HG02852 (cell line): ENCODE measurements around the gene MPIG6B.

ENCODE experiments used
- ATAC-seq: cut with Tn5 transposase; IDR thresholded peaks from one replicate; pipeline ENCODE4 v1.9.1; 2021; ENCODE audit warnings: mild to moderate bottlenecking, moderate library complexity; ENCODE audit not compliant: unreplicated experiment

Gene MPIG6B

DNA sequence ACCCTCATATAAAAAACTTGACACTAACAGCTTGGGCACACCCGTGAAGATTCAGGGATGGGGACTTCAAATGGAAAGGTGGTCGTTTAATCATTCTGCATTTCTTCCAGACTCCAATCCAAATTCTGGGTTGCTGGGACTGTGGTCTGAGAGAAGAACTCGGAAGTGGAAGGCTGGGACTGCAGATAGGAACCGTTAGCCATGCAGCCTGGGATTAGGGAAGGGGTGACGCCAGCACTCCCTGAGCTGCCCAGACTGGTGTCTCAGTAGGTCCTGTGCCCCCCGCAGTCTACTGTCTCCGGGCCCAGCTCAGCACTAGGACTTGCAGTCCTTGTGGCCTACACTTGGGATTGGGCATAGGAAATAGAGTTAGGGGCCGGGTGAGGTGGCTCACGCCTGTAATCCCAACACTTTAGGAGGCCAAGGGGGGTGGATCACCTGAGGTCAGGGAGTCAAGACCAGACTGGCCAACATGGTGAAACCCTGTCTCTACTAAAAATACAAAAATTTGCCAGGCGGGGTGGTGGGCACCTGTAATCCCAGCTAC, 13.7 kb downstream of the MPIG6B start:
- ATAC-seq, result no peak

DNA sequence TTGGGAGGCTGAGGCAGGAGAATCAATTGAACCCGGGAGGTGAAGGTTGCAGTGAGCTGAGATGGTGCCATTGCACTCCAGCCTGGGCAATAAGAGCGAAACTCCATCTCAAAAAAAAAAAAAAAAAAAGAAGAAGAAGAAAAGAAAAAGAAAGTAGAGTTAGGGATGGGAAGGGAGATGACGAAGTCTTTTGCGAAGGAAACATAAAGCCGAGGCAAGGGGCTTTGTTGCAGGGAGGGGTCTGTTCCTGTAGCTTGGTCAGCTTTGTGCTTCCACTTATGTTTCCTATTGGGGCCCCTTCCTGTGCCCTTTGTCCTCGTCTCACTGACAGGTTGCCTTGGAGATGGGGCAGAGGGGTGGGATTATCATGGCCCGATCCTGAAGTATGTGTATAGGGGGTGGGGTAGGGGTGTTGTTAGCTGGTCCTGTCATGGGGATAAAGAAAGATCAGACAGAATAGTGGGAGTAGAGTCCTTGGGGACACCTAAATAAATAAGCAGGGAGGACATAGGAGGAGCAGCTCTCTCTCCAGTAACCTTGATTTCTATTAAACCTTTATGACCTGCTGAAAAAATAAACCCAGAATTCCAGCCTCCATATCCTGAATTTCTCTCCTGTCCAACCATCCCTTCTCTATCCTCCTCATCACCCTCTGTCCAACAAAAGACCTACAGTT, 14.3 kb downstream of the MPIG6B start:
- ATAC-seq, result no peak

- ATAC-seq, result no peak
Observed at GRCh38 chr6:31737991-31738979, 15.1 kb downstream of the MPIG6B start.

- peak; percentile 72 for ATAC-seq
Observed at GRCh38 chr6:31739639-31740396, 16.6 kb downstream of the MPIG6B start, which contains the start of gene MSH5. Gene MSH5 (plus strand): TSS chr6:31740005. CDS start chr6:31740467, 462 bp downstream.

- peak; percentile 1 for ATAC-seq
Observed at GRCh38 chr6:31740397-31741223, 17.4 kb downstream of the MPIG6B start.

- no peak for ATAC-seq
Observed at GRCh38 chr6:31741815-31742214, 18.6 kb downstream of the MPIG6B start.

DNA sequence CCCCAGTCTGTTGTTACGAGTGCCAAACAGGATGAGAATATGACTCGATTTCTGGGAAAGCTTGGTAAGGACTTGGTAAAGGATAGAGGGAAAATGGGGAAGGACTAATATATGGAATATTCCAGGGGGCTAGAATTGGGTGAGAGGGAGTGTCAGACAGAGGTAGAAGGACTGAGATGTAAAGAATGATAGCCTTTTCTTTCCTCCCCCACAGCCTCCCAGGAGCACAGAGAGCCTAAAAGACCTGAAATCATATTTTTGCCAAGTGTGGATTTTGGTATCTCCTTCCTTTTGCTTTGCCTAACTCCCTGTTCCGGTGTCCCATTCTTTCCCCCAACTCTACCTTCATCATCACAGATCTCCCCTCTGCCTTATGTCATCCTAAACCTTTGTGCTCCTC, 19.7 kb downstream of the MPIG6B start:
- ATAC-seq, result no peak

GRCh38 chr6:31744422-31744821, 21.2 kb downstream of the MPIG6B start:
- ATAC-seq, result no peak

- no peak for ATAC-seq
Observed at GRCh38 chr6:31749301-31750036, 26.3 kb downstream of the MPIG6B start.

GRCh38 chr6:31750411-31751022, 27.3 kb downstream of the MPIG6B start:
- ATAC-seq, result no peak

DNA sequence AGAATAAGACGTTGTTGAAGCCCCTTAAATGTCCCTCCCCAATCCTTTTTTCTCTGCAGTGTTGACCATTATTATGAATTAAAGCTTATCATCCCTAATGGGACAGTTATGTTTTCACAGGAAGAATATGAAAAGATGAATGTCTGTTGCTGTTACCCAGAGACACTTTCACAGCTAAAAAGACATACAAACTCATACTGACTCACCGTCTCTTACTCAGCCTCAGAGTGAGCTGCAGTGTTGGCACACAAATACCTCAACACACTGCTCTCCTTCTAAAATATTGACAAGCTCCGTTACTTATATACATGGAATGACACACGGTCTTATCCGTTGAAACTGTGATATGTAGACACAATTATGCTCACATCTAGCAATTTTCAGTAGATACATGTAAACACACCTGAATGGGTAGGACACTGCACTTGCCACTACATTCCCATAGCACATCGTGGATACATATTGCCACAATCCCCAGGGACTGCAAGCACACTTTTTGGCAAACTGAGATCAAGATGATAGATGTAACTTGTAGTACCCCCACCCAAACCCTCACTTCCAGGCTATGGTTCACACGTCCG, 29.7 kb downstream of the MPIG6B start:
- no peak for ATAC-seq

- ATAC-seq, result no peak
Observed at GRCh38 chr6:31758281-31758680, 35.1 kb downstream of the MPIG6B start.

- no peak for ATAC-seq
Observed at GRCh38 chr6:31760790-31761189, 37.6 kb downstream of the MPIG6B start.

DNA sequence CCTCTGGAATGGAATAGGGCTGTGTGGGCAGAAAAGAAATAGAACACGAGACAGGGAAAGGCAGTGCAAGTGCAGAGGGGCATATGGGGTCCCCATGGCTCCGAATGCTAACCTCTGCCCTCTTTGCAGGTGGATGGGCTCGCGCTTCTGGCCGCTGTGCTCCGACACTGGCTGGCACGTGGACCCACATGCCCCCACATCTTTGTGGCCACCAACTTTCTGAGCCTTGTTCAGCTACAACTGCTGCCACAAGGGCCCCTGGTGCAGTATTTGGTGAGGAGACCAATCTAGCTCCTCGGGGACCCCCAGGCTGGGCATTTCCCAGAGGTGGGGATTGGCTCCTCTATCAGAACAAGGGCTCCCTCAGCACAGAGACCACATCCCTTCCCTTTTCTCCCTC, 38.2 kb downstream of the MPIG6B start:
- ATAC-seq, result no peak

- no peak for ATAC-seq
Observed at GRCh38 chr6:31762356-31762755, 39.2 kb downstream of the MPIG6B start, which contains the start of gene SAPCD1. Gene SAPCD1 (plus strand): TSS chr6:31762656. CDS start chr6:31763055, 399 bp downstream.

GRCh38 chr6:31762878-31763618, 39.9 kb downstream of the MPIG6B start:
- no peak for ATAC-seq

- no peak for ATAC-seq
Observed at GRCh38 chr6:31763619-31763940, 40.4 kb downstream of the MPIG6B start.

DNA sequence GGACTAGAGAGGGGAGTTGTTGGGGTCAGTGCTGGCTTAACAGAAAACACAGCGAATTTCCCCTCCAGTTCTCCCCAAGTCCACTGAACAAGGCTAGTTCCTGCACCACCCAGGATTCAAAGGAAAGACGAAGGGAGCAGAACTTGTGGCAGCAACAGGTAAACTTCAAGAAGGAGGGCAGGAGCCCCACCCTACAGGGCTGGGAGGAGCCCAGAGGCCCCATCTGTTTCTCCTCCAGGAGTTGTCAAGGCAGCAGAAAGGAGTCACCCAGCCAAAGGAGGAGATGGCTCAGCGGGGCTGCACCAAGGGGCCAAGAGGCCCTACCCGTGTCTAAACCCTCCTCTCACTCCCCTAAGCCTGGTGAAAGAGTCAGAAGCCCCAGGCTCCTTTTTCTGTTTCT, 41.0 kb downstream of the MPIG6B start:
- ATAC-seq, result no peak
